ENCODE data around the gene PTTG1IP. TPM values are rescaled to one million over a fixed set of nuclear protein-coding genes. Genes with fewer than 3 reads are reported as not detected.

The PTTG1IP gene
- total and polyA plus RNA-seq, 7 donors = 49.7 to 208 (median 158) TPM

- Histone ChIP-seq H3K36me3 (no peaks in the 10 kb centered on the region), H3K9me3 (no peaks in the 10 kb centered on the region), H3K4me1 (peaks cover 0 to 44% (median 35%) of the 10 kb centered on the region in 4 donors), H3K27me3 (no peaks in the 10 kb centered on the region), H3K4me3 (peak overlapping the region in 3 of 4 donors; percentile 73 to 91 (median 91)), H3K27ac (peak overlapping the region; percentile 95 to 98 (median 98))
- no peak for DNase-seq
- intact Hi-C loops (cut with DNase I) = no loop called here
- WGBS, 2 donors = 27 to 28% methylated on average over 6 of the region's 6 CpGs
- no peak for TF ChIP-seq EP300 (IDR thresholded peaks at IDR 0.05)
- peak in 1 of 4 donors; percentile 17 for TF ChIP-seq POLR2AphosphoS5 (IDR thresholded peaks at IDR 0.05)
- TF ChIP-seq POLR2A (IDR thresholded peaks at IDR 0.05) = no peak
Observed at GRCh38 chr21:44875316-44875700, 1.8 kb upstream of the PTTG1IP start.

- H3K4me1 ChIP-seq = peaks cover 0 to 50% (median 41%) of the 10 kb centered on the region in 4 donors
Observed at GRCh38 chr21:44874497-44875315, 1.2 kb upstream of the PTTG1IP start.

GRCh38 chr21:44874240-44874496, 678 bp upstream of the PTTG1IP start:
- Histone ChIP-seq H3K27me3 (no peaks in the 10 kb centered on the region), H3K9me3 (no peaks in the 10 kb centered on the region), H3K27ac (peak overlapping the region; percentile 95 to 98 (median 98)), H3K4me3 (peak overlapping the region; percentile 53 to 91 (median 82)), H3K36me3 (no peaks in the 10 kb centered on the region), H3K4me1 (peaks cover 0 to 55% (median 47%) of the 10 kb centered on the region in 4 donors)
- TF ChIP-seq CTCF (IDR thresholded peaks at IDR 0.05) (no peak), EP300 (IDR thresholded peaks at IDR 0.05) (no peak), POLR2A (IDR thresholded peaks at IDR 0.05) (no peak), POLR2AphosphoS5 (IDR thresholded peaks at IDR 0.05) (no peak)
- intact Hi-C loops (cut with DNase I) = no loop called here
- WGBS, 2 donors = 3% methylated on average over 20 of the region's 20 CpGs
- no peak for DNase-seq

More at GRCh38 chr21:44874497-44875315, 1.2 kb upstream of the PTTG1IP start:
- no peaks in the 10 kb centered on the region for H3K9me3 ChIP-seq
- WGBS, 2 donors = 13 to 15% methylated on average over 49 of the region's 49 CpGs
- H3K36me3 ChIP-seq = no peaks in the 10 kb centered on the region
- TF ChIP-seq EP300 (IDR thresholded peaks at IDR 0.05) = no peak
- no peak for TF ChIP-seq POLR2A (IDR thresholded peaks at IDR 0.05)
- TF ChIP-seq CTCF (IDR thresholded peaks at IDR 0.05) = no peak
- peak in 3 of 4 donors; percentile 24 to 62 (median 40) for TF ChIP-seq POLR2AphosphoS5 (IDR thresholded peaks at IDR 0.05)
- peak overlapping the region; percentile 95 to 98 (median 98) for H3K27ac ChIP-seq
- H3K27me3 ChIP-seq = no peaks in the 10 kb centered on the region
- intact Hi-C loops (cut with DNase I) = no loop called here
- peak overlapping the region; percentile 53 to 91 (median 82) for H3K4me3 ChIP-seq
- peak; percentile 83 for DNase-seq

- Histone ChIP-seq H3K9me3 (no peaks in the 10 kb centered on the region), H3K27me3 (no peaks in the 10 kb centered on the region), H3K36me3 (no peaks in the 10 kb centered on the region), H3K4me3 (peak overlapping the region; percentile 53 to 91 (median 82)), H3K27ac (peak overlapping the region; percentile 95 to 98 (median 98)), H3K4me1 (peaks cover 0 to 69% (median 60%) of the 10 kb centered on the region in 4 donors)
- WGBS, 2 donors = 0% methylated on average over 65 of the region's 65 CpGs
- DNase-seq = peak; percentile 87
- intact Hi-C loops (cut with DNase I) = no loop called here
- no peak for TF ChIP-seq EP300 (IDR thresholded peaks at IDR 0.05)
- peak in 2 of 4 donors; percentile 32 to 36 for TF ChIP-seq POLR2AphosphoS5 (IDR thresholded peaks at IDR 0.05)
- TF ChIP-seq POLR2A (IDR thresholded peaks at IDR 0.05) = no peak
- TF ChIP-seq CTCF (IDR thresholded peaks at IDR 0.05) = no peak
Observed at GRCh38 chr21:44872649-44873355, 688 bp downstream of the PTTG1IP start.

GRCh38 chr21:44872323-44872648, 1.2 kb downstream of the PTTG1IP start:
- no peaks in the 10 kb centered on the region for H3K36me3 ChIP-seq
- H3K9me3 ChIP-seq = no peaks in the 10 kb centered on the region
- peaks cover 0 to 74% (median 65%) of the 10 kb centered on the region in 4 donors for H3K4me1 ChIP-seq
- no peaks in the 10 kb centered on the region for H3K27me3 ChIP-seq
- peak in 1 of 4 experiments; percentile 25 for TF ChIP-seq CTCF (IDR thresholded peaks at IDR 0.05)
- TF ChIP-seq POLR2AphosphoS5 (IDR thresholded peaks at IDR 0.05) = no peak
- peak overlapping the region; percentile 53 to 91 (median 82) for H3K4me3 ChIP-seq
- no peak for DNase-seq
- WGBS, 2 donors = 2 to 13% methylated on average over 3 of the region's 3 CpGs
- peak overlapping the region; percentile 95 to 98 (median 98) for H3K27ac ChIP-seq
- intact Hi-C loops (cut with DNase I) = no loop called here

Data from sigmoid colon (tissue), 7 donors.